Ectodermal cell (in vitro differentiated cells): ENCODE data around the gene PDE4A. TPM values are rescaled to one million over a fixed set of nuclear protein-coding genes. Genes with fewer than 3 reads are reported as not detected.
A peak's percentile ranks its signal among the peaks of the same experiment; 100 is the strongest.
"Not testable (repeated sequence)": the region's sequence is repeated elsewhere in the genome, so short reads cannot be mapped to it uniquely, and the experiment has no call there.

Source experiments
- H3K27ac ChIP-seq: 2 replicates; pipeline ENCODE4 v1.7.0; 2013; ENCODE audit warnings: mild to moderate bottlenecking, low read depth, low read length; ENCODE audit not compliant: insufficient read depth, poor library complexity, severe bottlenecking
- H3K27me3 ChIP-seq: 2 replicates; pipeline ENCODE4 v1.7.0; 2013; ENCODE audit warnings: mild to moderate bottlenecking, low read length; ENCODE audit not compliant: insufficient read depth, control insufficient read depth, poor library complexity, severe bottlenecking
- H3K36me3 ChIP-seq: one replicate; pipeline ENCODE4 v1.7.0; 2013; ENCODE audit warnings: low read length; ENCODE audit not compliant: control insufficient read depth, insufficient read depth
- H3K4me1 ChIP-seq: one replicate; pipeline ENCODE4 v1.7.0; 2013; ENCODE audit warnings: low read length; ENCODE audit not compliant: control insufficient read depth, insufficient read depth
- H3K4me3 ChIP-seq: 2 replicates; pipeline ENCODE4 v1.7.0; 2013; ENCODE audit warnings: low read depth, low read length, control low read depth; ENCODE audit not compliant: insufficient read depth
- H3K9me3 ChIP-seq: 2 replicates; pipeline ENCODE4 v1.7.0; 2013; ENCODE audit warnings: mild to moderate bottlenecking, low read length, moderate library complexity; ENCODE audit not compliant: control insufficient read depth
- WGBS, 2 experiments: methylation state at CpG; one replicate each; pipeline ENCODE4 v1.1.7; 2013; ENCODE audit warnings: missing lambda C conversion rate in 2 of 2; 5-methylcytosine and 5-hydroxymethylcytosine counted together
- polyA plus RNA-seq, 4 experiments: library from polyadenylated mRNA; stranded (reverse); fragments of 50-300 nt; gene quantifications; one replicate each; pipeline ENCODE4 v1.2.3, GENCODE V29; 2013

Gene PDE4A
- polyA plus RNA-seq (2013, experiment 1 of 4): 5.6 TPM
- 5.4 TPM for polyA plus RNA-seq (2013, experiment 2 of 4)
- polyA plus RNA-seq (2013, experiment 3 of 4): 3.2 TPM
- 3.1 TPM for polyA plus RNA-seq (2013, experiment 4 of 4)

DNA sequence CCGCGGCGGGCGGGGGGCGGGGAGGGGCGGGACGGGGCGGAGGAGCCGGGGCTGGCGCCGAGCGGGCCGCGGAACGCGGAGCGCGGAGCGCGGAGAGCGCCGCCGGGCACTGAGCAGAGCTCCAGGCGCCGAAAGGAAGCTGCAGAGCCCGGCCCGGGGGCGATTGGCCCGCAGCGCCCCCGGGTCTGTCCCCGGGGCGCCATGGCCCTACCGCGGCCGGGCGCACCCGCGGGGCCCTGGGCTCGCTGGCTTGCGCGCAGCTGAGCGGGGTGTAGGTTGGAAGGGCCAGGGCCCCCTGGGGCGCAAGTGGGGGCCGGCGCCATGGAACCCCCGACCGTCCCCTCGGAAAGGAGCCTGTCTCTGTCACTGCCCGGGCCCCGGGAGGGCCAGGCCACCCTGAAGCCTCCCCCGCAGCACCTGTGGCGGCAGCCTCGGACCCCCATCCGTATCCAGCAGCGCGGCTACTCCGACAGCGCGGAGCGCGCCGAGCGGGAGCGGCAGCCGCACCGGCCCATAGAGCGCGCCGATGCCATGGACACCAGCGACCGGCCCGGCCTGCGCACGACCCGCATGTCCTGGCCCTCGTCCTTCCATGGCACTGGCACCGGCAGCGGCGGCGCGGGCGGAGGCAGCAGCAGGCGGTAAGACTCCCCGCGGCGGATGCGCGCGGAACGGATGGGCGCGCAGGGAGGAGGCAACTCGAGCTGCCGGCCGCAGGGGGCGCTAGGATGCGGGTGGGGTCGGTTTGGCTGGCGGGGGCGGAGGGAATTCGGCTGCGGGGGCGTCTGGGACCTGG is at the start of gene PDE4A:
Gene PDE4A (plus strand): TSS at position 95 of the 796 bp plus-strand sequence. CDS start 227 bp downstream, at position 322.
- Histone ChIP-seq H3K27ac (no peak within 1 kb of the TSS), H3K4me1 (peaks cover 22% of the 10 kb centered on the region), H3K4me3 (peak within 1 kb of the TSS; percentile 57), H3K36me3 (no peaks in the 10 kb centered on the region), H3K27me3 (peaks cover 98% of the 10 kb centered on the region), H3K9me3 (no peaks in the 10 kb centered on the region)
- 1% methylated on average over 104 of the region's 104 CpGs for WGBS, 2 experiments

- no peaks in the 10 kb centered on the region for H3K9me3 ChIP-seq
- H3K27ac ChIP-seq: no peak overlapping the region
- peaks cover 17% of the 10 kb centered on the region for H3K36me3 ChIP-seq
- H3K4me1 ChIP-seq: no peaks in the 10 kb centered on the region
- 91 to 94% methylated on average over 3 of the region's 3 CpGs for WGBS, 2 experiments
- H3K27me3 ChIP-seq: no peaks in the 10 kb centered on the region
- no peak overlapping the region for H3K4me3 ChIP-seq
Measured at GRCh38 chr19:10372690-10373089, 47.6 kb upstream of the PDE4A start.

GRCh38 chr19:10374931-10375330 is 45.4 kb upstream of the PDE4A start:
- no peak overlapping the region for H3K4me3 ChIP-seq

DNA sequence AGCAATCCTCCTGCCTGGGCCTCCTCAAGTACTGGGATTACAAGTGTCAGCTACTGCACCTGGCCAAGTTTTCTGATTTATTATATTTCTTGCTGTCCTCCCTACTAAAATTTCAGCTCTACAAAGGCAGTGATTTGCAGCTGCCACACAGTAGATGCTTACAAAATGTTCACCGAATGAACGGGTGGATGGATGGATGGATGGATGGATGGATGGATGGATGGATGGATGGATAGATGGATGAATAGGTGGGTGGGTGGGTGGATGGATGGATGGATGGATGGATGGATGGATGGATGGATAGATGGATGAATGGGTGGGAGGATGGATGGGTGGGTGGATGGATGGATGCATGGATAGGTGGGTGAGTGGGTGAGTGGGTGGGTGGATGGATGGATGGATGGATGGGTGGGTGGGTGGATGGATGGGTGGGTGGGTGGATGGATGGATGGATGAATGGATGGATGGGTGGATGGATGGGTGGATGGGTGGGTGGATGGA is 43.1 kb upstream of the PDE4A start:
- H3K27me3 ChIP-seq: not testable (repeated sequence)

More at GRCh38 chr19:10374931-10375330, 45.4 kb upstream of the PDE4A start:
- Histone ChIP-seq H3K27ac (no peak overlapping the region), H3K9me3 (no peaks in the 10 kb centered on the region), H3K4me1 (peaks cover 5% of the 10 kb centered on the region), H3K36me3 (no peaks in the 10 kb centered on the region), H3K27me3 (no peaks in the 10 kb centered on the region)
- WGBS, 2 experiments: 96 to 97% methylated on average over 5 of the region's 5 CpGs

DNA sequence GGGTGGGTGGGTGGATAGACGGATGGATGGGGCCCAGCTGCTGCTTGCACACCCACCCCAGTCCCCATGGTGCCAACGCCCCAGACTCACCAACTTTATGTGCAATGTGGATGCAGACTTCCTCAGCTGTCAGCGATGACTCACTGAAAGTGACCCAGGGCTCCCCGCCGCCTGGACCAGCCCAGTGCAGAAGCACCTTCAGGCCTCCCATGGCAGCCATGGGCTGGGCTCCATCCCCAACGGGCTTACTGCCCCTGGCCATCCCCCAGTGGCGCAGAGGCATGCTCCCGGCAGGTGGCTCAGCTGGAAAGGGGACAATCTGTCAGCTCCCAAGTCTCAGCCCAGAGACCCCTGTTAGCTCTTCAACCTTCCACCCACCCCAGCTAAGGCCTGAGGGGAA is 42.2 kb upstream of the PDE4A start:
- Histone ChIP-seq H3K4me1 (peaks cover 6% of the 10 kb centered on the region), H3K27ac (no peak overlapping the region), H3K9me3 (no peaks in the 10 kb centered on the region), H3K36me3 (no peaks in the 10 kb centered on the region), H3K27me3 (no peaks in the 10 kb centered on the region), H3K4me3 (no peak overlapping the region)
- WGBS, 2 experiments: 94 to 96% methylated on average over 8 of the region's 8 CpGs

More for the DNA sequence above, 43.1 kb upstream of the PDE4A start:
- H3K9me3 ChIP-seq, H3K36me3 ChIP-seq, H3K4me3 ChIP-seq, H3K4me1 ChIP-seq, H3K27ac ChIP-seq: not testable (repeated sequence)
- 93 to 98% methylated on average over 2 of the region's 2 CpGs for WGBS, 2 experiments

DNA sequence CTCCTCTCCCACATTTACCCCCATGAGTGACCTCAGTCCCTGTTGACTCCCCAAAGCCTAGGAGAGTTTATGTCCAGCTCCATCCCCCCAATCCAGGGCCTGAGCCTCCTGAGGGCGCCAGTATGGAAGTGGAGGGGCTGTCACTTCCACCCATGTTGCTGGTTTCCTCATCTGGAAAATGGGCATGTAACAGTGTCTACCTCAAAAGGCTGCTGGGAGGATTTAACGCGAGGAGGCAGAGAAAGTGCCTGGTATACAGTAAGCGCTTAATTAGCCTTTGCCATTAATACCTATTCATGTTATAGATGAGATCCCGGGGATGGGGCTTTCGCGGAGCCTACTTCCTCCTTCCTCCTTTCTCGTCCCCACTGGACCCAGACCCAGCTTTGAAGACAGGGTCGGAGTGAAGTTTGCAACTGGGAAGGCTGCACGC is 40.4 kb upstream of the PDE4A start:
- Histone ChIP-seq H3K36me3 (no peaks in the 10 kb centered on the region), H3K27ac (no peak overlapping the region), H3K4me3 (peak overlapping the region; percentile 97), H3K4me1 (peaks cover 6% of the 10 kb centered on the region), H3K9me3 (no peaks in the 10 kb centered on the region), H3K27me3 (no peaks in the 10 kb centered on the region)
- 1 to 2% methylated on average over 10 of the region's 10 CpGs for WGBS, 2 experiments

GRCh38 chr19:10380313-10381102 is 39.8 kb upstream of the PDE4A start, which contains the start of gene TYK2:
Gene TYK2, minus strand, starts transcription at chr19:10380572. Its CDS starts 2,166 bp downstream, at chr19:10378406.
- Histone ChIP-seq H3K27ac (no peak within 1 kb of the TSS), H3K4me3 (peak within 1 kb of the TSS; percentile 97), H3K4me1 (peaks cover 6% of the 10 kb centered on the region), H3K9me3 (no peaks in the 10 kb centered on the region), H3K27me3 (no peaks in the 10 kb centered on the region), H3K36me3 (no peaks in the 10 kb centered on the region)
- 0% methylated on average over 58 of the region's 58 CpGs for WGBS, 2 experiments

- H3K9me3 ChIP-seq, H3K27ac ChIP-seq, H3K36me3 ChIP-seq, H3K4me1 ChIP-seq, H3K27me3 ChIP-seq, H3K4me3 ChIP-seq: not testable (repeated sequence)
- 92 to 97% methylated on average over 8 of the region's 8 CpGs for WGBS, 2 experiments
Measured at GRCh38 chr19:10383223-10383499, 37.2 kb upstream of the PDE4A start.

DNA sequence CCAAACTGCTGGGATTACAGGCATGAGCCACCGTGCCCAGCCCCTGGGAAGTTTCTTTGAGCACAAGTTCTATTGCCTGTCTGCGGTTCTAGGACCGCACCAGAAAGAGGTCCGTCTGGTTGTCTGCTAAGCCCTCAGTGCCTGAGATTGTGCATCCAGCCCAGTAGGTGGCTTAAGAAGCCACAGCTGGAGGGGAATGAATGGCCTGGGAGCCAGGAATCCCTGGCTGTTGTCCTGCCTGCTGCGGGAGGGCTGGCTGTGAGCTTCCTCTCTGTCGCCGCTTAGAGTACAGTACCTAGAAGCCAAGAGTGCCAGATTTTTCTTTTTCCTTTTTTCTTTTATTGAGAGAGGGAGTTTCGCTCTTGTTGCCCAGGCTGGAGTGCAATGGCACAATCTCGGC is 35.8 kb upstream of the PDE4A start:
- no peaks in the 10 kb centered on the region for H3K36me3 ChIP-seq

GRCh38 chr19:10388957-10389356 is 31.4 kb upstream of the PDE4A start:
- Histone ChIP-seq H3K36me3 (peaks cover 10% of the 10 kb centered on the region), H3K27ac (no peak overlapping the region), H3K27me3 (no peaks in the 10 kb centered on the region), H3K4me3 (no peak overlapping the region), H3K9me3 (no peaks in the 10 kb centered on the region), H3K4me1 (no peaks in the 10 kb centered on the region)
- WGBS, 2 experiments: 3 to 4% methylated on average over 3 of the region's 3 CpGs

More for the DNA sequence above, 35.8 kb upstream of the PDE4A start:
- 75 to 78% methylated on average over 9 of the region's 9 CpGs for WGBS, 2 experiments
- H3K4me1 ChIP-seq: peaks cover 4% of the 10 kb centered on the region
- no peaks in the 10 kb centered on the region for H3K27me3 ChIP-seq
- H3K27ac ChIP-seq: no peak overlapping the region
- no peak overlapping the region for H3K4me3 ChIP-seq
- no peaks in the 10 kb centered on the region for H3K9me3 ChIP-seq
